ENCODE measurements around the gene PRAMEF14.
"Not testable (repeated sequence)": the region's sequence is repeated elsewhere in the genome, so short reads cannot be mapped to it uniquely, and the experiment has no call there.

The PRAMEF14 gene

GRCh38 chr1:13347034-13347433 lies at the start of gene PRAMEF14:
TSS of gene PRAMEF14 (minus strand) at chr1:13347134. CDS start at chr1:13345314, 1,820 bp downstream.
- not testable (repeated sequence) for DNase-seq (ENCODE audit: low read depth, low spot score)

- not testable (repeated sequence) for DNase-seq (ENCODE audit: low read depth, low spot score)
Observed at GRCh38 chr1:13395311-13395710, 48.4 kb upstream of the PRAMEF14 start.

- not testable (repeated sequence) for DNase-seq (ENCODE audit: low read depth, low spot score)
Observed at GRCh38 chr1:13394761-13395160, 47.8 kb upstream of the PRAMEF14 start.

- DNase-seq (ENCODE audit: low read depth, low spot score): not testable (repeated sequence)
Observed at GRCh38 chr1:13393004-13393403, 46.1 kb upstream of the PRAMEF14 start.

GRCh38 chr1:13389332-13389731 lies 42.4 kb upstream of the PRAMEF14 start, which contains the start of gene PRAMEF17:
TSS of gene PRAMEF17 (plus strand) at chr1:13389632. CDS start at chr1:13389658, 26 bp downstream.
- not testable (repeated sequence) for DNase-seq (ENCODE audit: low read depth, low spot score)

GRCh38 chr1:13380380-13380779 lies 33.4 kb upstream of the PRAMEF14 start:
- not testable (repeated sequence) for DNase-seq (ENCODE audit: low read depth, low spot score)

GRCh38 chr1:13378983-13379382 lies 32.0 kb upstream of the PRAMEF14 start:
- not testable (repeated sequence) for DNase-seq (ENCODE audit: low read depth, low spot score)

- not testable (repeated sequence) for DNase-seq (ENCODE audit: low read depth, low spot score)
Observed at GRCh38 chr1:13368544-13368943, 21.6 kb upstream of the PRAMEF14 start.

GRCh38 chr1:13366536-13366935 lies 19.6 kb upstream of the PRAMEF14 start:
- DNase-seq (ENCODE audit: low read depth, low spot score): not testable (repeated sequence)

GRCh38 chr1:13364928-13365327 lies 18.0 kb upstream of the PRAMEF14 start:
- DNase-seq (ENCODE audit: low read depth, low spot score): not testable (repeated sequence)

GRCh38 chr1:13362364-13362763 lies 15.4 kb upstream of the PRAMEF14 start:
- not testable (repeated sequence) for DNase-seq (ENCODE audit: low read depth, low spot score)

GRCh38 chr1:13356774-13357173 lies 9.8 kb upstream of the PRAMEF14 start:
- peak; percentile 0 for DNase-seq (ENCODE audit: low read depth, low spot score)

- DNase-seq (ENCODE audit: low read depth, low spot score): not testable (repeated sequence)
Observed at GRCh38 chr1:13354475-13354874, 7.5 kb upstream of the PRAMEF14 start.

GRCh38 chr1:13353476-13353875 lies 6.5 kb upstream of the PRAMEF14 start:
- DNase-seq (ENCODE audit: low read depth, low spot score): not testable (repeated sequence)

- not testable (repeated sequence) for DNase-seq (ENCODE audit: low read depth, low spot score)
Observed at GRCh38 chr1:13342496-13342895, 4.4 kb downstream of the PRAMEF14 start.

GRCh38 chr1:13315281-13315680 lies 31.7 kb downstream of the PRAMEF14 start, which contains the start of gene PRAMEF15:
TSS of gene PRAMEF15 (plus strand) at chr1:13315581. CDS start at chr1:13318408, 2,827 bp downstream.
- DNase-seq (ENCODE audit: low read depth, low spot score): not testable (repeated sequence)

GRCh38 chr1:13303239-13303638 lies 43.7 kb downstream of the PRAMEF14 start, which contains the start of gene PRAMEF33:
TSS of gene PRAMEF33 (plus strand) at chr1:13303539. CDS start at chr1:13305955, 2,416 bp downstream.
- not testable (repeated sequence) for DNase-seq (ENCODE audit: low read depth, low spot score)

GRCh38 chr1:13302197-13302596 lies 44.7 kb downstream of the PRAMEF14 start:
- not testable (repeated sequence) for DNase-seq (ENCODE audit: low read depth, low spot score)

GRCh38 chr1:13298699-13299098 lies 48.2 kb downstream of the PRAMEF14 start:
- not testable (repeated sequence) for DNase-seq (ENCODE audit: low read depth, low spot score)

GRCh38 chr1:13297216-13297931 lies 49.6 kb downstream of the PRAMEF14 start:
- not testable (repeated sequence) for DNase-seq (ENCODE audit: low read depth, low spot score)
